HepG2 (cell line): Measurements from ENCODE around the gene SLC16A11. TPM values are rescaled to one million over a fixed set of nuclear protein-coding genes. Genes with fewer than 3 reads are reported as not detected.
"Not testable (repeated sequence)": the region's sequence is repeated elsewhere in the genome, so short reads cannot be mapped to it uniquely, and the experiment has no call there.

Source experiments
- ATF1 ChIP-seq: IDR thresholded peaks from 2 replicates; pipeline ENCODE4 v1.6.1; 2016; ENCODE audit warnings: mild to moderate bottlenecking, control low read depth
- CREM ChIP-seq, 2 experiments: sonication (generic) in 1 of 2; formaldehyde crosslinking in 1 of 2; IDR thresholded peaks; 2 replicates each; pipeline versions ENCODE4 v1.4.0 to v1.6.1; 2016 to 2020; ENCODE audit warnings: antibody characterized with exemption in 1 of 2, mild to moderate bottlenecking in 1 of 2, missing genetic modification reagents in 1 of 2
- MAFK ChIP-seq, 2 experiments: IDR thresholded peaks in 1 of 2; conservative IDR thresholded peaks in 1 of 2; 2 replicates each; pipeline ENCODE4 v1.6.1; 2011; ENCODE audit warnings: improper control_type of control experiment in 2 of 2, low read length in 2 of 2
- SMAD3 ChIP-seq: sonication (generic); formaldehyde crosslinking; IDR thresholded peaks from 2 replicates; pipeline ENCODE4 v1.4.0; 2020; ENCODE audit warnings: missing genetic modification reagents
- SOX13 ChIP-seq, 3 experiments: fragments of 450-650 bp in 1 of 3; sonication (generic) in 1 of 3; formaldehyde crosslinking in 1 of 3; IDR thresholded peaks in 2 of 3; conservative IDR thresholded peaks in 1 of 3; 2 replicates each; pipeline versions ENCODE4 v1.5.0 to v1.6.1; 2016 to 2020; ENCODE audit warnings: antibody characterized with exemption in 1 of 3, mild to moderate bottlenecking in 1 of 3, missing compliant biosample characterization in 1 of 3, missing genetic modification reagents in 1 of 3, moderate library complexity in 1 of 3
- ZEB1 ChIP-seq: IDR thresholded peaks from 2 replicates; pipeline ENCODE4 v1.6.1; 2012; ENCODE audit warnings: mild to moderate bottlenecking, low read depth, inconsistent platforms; ENCODE audit not compliant: insufficient replicate concordance
- ZNF7 ChIP-seq: IDR thresholded peaks from 2 replicates; pipeline ENCODE4 v1.6.1; 2016; ENCODE audit warnings: missing biosample characterization, missing genetic modification reagents
- polyA plus RNA-seq, 8 experiments: library from polyadenylated mRNA; depleted of rRNA in 3 of 8; stranded (reverse) in 7 of 8; unstranded in 1 of 8; fragments of >200 nt; fragmentation: Illumina TruSeq in 4 of 8; extraction: Trizol in 4 of 8; gene quantifications; 2 replicates each; pipeline versions ENCODE4 v1.2.1 to v1.2.3, GENCODE V29; 2011 to 2016; ENCODE audit warnings: low read depth in 4 of 8, missing spikeins in 1 of 8, mixed read lengths in 1 of 8; ENCODE audit not compliant: insufficient read depth in 1 of 8
- total RNA-seq, 5 experiments: library from RNA; depleted of rRNA; stranded (reverse); fragments of >200 nt; fragmentation: Illumina TruSeq; extraction: Trizol; gene quantifications; 2 replicates each; pipeline ENCODE4 v1.2.3, GENCODE V29; 2016; ENCODE audit warnings: low read depth in 1 of 5
- TF ChIP-seq, protein P1 (sequence below): sonication (generic); formaldehyde crosslinking; conservative IDR thresholded peaks from 2 replicates; pipeline ENCODE4 v1.4.0; 2020; ENCODE audit warnings: mild to moderate bottlenecking, missing genetic modification reagents, moderate library complexity
- TF ChIP-seq, protein P2 (sequence below): IDR thresholded peaks from 2 replicates; pipeline ENCODE4 v1.6.1; 2016
- TF ChIP-seq, protein P3 (sequence below): sonication (generic); formaldehyde crosslinking; IDR thresholded peaks from 2 replicates; pipeline ENCODE4 v1.4.0; 2020; ENCODE audit warnings: mild to moderate bottlenecking, missing genetic modification reagents, borderline replicate concordance
- TF ChIP-seq, protein P4 (sequence below): IDR thresholded peaks from 2 replicates; pipeline ENCODE4 v1.6.1; 2016; ENCODE audit warnings: mild to moderate bottlenecking
- TF ChIP-seq, protein P5 (sequence below), 2 experiments: sonication (generic) in 1 of 2; formaldehyde crosslinking in 1 of 2; IDR thresholded peaks; 2 replicates each; pipeline versions ENCODE4 v1.5.1 to v1.6.1; 2011 to 2020; ENCODE audit warnings: borderline replicate concordance in 1 of 2, low read depth in 1 of 2, low read length in 1 of 2, mild to moderate bottlenecking in 1 of 2, missing genetic modification reagents in 1 of 2, moderate library complexity in 1 of 2

The SLC16A11 gene
- total and polyA plus RNA-seq, 2 of the 13 experiments (the other 11 are each of a cell fraction or from before 2014, with no cell fraction given): not detected

DNA sequence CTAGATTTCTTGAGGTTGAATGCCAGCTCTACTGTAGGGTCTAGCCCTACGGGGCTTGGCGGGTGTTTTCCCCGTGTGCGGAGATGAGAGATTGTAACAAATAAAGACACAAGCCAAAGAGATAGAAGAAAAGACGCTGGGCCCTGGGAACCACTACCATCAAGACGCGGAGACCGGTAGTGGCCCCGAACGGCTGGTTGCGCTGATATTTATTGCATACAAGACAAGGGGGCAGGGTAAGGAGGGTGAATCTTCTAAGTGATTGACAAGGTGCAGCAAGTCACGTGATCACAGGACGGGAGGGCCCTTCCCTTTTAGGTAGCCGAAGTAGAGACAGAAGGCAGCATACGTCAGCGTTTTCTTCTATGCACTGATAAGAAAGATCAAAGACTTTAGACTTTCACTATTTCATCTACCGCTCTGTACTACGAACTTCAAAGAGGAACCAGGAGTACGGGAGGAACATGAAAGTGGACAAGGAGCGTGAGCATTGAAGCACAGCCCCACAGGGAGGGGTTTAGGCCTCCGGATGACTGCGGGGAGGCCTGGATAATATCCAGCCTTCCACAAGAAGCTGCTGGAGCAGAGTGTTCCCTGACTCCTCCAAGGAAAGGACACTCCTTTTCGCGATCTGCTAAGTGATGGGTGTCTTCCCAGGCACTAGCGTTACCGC, 3.0 kb upstream of the SLC16A11 start (continued):
- TF ChIP-seq, protein P1, sequence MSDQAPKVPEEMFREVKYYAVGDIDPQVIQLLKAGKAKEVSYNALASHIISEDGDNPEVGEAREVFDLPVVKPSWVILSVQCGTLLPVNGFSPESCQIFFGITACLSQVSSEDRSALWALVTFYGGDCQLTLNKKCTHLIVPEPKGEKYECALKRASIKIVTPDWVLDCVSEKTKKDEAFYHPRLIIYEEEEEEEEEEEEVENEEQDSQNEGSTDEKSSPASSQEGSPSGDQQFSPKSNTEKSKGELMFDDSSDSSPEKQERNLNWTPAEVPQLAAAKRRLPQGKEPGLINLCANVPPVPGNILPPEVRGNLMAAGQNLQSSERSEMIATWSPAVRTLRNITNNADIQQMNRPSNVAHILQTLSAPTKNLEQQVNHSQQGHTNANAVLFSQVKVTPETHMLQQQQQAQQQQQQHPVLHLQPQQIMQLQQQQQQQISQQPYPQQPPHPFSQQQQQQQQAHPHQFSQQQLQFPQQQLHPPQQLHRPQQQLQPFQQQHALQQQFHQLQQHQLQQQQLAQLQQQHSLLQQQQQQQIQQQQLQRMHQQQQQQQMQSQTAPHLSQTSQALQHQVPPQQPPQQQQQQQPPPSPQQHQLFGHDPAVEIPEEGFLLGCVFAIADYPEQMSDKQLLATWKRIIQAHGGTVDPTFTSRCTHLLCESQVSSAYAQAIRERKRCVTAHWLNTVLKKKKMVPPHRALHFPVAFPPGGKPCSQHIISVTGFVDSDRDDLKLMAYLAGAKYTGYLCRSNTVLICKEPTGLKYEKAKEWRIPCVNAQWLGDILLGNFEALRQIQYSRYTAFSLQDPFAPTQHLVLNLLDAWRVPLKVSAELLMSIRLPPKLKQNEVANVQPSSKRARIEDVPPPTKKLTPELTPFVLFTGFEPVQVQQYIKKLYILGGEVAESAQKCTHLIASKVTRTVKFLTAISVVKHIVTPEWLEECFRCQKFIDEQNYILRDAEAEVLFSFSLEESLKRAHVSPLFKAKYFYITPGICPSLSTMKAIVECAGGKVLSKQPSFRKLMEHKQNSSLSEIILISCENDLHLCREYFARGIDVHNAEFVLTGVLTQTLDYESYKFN: peak; percentile 81
- peak; percentile 91 to 92 for TF ChIP-seq MAFK (conservative IDR thresholded peaks at IDR 0.05 in 1 of 2, IDR thresholded peaks at IDR 0.05 in 1 of 2; ENCODE audit: low read length in 2 of 2)
- TF ChIP-seq ZNF7 (CRISPR knock-in tag): peak; percentile 89
- TF ChIP-seq SOX13 (IDR thresholded peaks at IDR 0.05); CREM (CRISPR knock-in tag; IDR thresholded peaks at IDR 0.05): not testable (repeated sequence)
- TF ChIP-seq SOX13 (CRISPR knock-in tag; conservative IDR thresholded peaks at IDR 0.05 in 1 of 2, IDR thresholded peaks at IDR 0.05 in 1 of 2): peak in 1 of 2 experiments; percentile 82; a peak in 2 of 4 replicates
- TF ChIP-seq CREM (IDR thresholded peaks at IDR 0.05): peak; percentile 79
- TF ChIP-seq, protein P2, sequence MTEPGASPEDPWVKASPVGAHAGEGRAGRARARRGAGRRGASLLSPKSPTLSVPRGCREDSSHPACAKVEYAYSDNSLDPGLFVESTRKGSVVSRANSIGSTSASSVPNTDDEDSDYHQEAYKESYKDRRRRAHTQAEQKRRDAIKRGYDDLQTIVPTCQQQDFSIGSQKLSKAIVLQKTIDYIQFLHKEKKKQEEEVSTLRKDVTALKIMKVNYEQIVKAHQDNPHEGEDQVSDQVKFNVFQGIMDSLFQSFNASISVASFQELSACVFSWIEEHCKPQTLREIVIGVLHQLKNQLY (CRISPR knock-in tag): peak; percentile 75
- peak; percentile 76; the same call in 1 of the 2 replicates for TF ChIP-seq ATF1
- TF ChIP-seq, protein P3, sequence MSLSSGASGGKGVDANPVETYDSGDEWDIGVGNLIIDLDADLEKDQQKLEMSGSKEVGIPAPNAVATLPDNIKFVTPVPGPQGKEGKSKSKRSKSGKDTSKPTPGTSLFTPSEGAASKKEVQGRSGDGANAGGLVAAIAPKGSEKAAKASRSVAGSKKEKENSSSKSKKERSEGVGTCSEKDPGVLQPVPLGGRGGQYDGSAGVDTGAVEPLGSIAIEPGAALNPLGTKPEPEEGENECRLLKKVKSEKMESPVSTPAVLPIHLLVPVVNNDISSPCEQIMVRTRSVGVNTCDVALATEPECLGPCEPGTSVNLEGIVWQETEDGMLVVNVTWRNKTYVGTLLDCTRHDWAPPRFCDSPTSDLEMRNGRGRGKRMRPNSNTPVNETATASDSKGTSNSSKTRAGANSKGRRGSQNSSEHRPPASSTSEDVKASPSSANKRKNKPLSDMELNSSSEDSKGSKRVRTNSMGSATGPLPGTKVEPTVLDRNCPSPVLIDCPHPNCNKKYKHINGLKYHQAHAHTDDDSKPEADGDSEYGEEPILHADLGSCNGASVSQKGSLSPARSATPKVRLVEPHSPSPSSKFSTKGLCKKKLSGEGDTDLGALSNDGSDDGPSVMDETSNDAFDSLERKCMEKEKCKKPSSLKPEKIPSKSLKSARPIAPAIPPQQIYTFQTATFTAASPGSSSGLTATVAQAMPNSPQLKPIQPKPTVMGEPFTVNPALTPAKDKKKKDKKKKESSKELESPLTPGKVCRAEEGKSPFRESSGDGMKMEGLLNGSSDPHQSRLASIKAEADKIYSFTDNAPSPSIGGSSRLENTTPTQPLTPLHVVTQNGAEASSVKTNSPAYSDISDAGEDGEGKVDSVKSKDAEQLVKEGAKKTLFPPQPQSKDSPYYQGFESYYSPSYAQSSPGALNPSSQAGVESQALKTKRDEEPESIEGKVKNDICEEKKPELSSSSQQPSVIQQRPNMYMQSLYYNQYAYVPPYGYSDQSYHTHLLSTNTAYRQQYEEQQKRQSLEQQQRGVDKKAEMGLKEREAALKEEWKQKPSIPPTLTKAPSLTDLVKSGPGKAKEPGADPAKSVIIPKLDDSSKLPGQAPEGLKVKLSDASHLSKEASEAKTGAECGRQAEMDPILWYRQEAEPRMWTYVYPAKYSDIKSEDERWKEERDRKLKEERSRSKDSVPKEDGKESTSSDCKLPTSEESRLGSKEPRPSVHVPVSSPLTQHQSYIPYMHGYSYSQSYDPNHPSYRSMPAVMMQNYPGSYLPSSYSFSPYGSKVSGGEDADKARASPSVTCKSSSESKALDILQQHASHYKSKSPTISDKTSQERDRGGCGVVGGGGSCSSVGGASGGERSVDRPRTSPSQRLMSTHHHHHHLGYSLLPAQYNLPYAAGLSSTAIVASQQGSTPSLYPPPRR: peak; percentile 63; the same call in 1 of the 2 replicates
- TF ChIP-seq ZEB1: peak; percentile 46
- TF ChIP-seq, protein P4, sequence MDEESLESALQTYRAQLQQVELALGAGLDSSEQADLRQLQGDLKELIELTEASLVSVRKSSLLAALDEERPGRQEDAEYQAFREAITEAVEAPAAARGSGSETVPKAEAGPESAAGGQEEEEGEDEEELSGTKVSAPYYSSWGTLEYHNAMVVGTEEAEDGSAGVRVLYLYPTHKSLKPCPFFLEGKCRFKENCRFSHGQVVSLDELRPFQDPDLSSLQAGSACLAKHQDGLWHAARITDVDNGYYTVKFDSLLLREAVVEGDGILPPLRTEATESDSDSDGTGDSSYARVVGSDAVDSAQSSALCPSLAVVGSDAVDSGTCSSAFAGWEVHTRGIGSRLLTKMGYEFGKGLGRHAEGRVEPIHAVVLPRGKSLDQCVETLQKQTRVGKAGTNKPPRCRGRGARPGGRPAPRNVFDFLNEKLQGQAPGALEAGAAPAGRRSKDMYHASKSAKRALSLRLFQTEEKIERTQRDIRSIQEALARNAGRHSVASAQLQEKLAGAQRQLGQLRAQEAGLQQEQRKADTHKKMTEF (CRISPR knock-in tag): peak; percentile 51; the same call in 1 of the 2 replicates
- 0 out of 2 replicates have a peak, but pooled peaks have one; percentile 57 for TF ChIP-seq SMAD3 (CRISPR knock-in tag)
- TF ChIP-seq, protein P5, sequence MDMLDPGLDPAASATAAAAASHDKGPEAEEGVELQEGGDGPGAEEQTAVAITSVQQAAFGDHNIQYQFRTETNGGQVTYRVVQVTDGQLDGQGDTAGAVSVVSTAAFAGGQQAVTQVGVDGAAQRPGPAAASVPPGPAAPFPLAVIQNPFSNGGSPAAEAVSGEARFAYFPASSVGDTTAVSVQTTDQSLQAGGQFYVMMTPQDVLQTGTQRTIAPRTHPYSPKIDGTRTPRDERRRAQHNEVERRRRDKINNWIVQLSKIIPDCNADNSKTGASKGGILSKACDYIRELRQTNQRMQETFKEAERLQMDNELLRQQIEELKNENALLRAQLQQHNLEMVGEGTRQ (IDR thresholded peaks at IDR 0.05; ENCODE audit: low read depth, low read length): peak; percentile 85
- TF ChIP-seq, protein P5 (CRISPR knock-in tag; IDR thresholded peaks at IDR 0.05; ENCODE audit: borderline replicate concordance): peak; percentile 81; the same call in 1 of the 2 replicates
